ENCODE measurements around the gene ITPR1.

DNA sequence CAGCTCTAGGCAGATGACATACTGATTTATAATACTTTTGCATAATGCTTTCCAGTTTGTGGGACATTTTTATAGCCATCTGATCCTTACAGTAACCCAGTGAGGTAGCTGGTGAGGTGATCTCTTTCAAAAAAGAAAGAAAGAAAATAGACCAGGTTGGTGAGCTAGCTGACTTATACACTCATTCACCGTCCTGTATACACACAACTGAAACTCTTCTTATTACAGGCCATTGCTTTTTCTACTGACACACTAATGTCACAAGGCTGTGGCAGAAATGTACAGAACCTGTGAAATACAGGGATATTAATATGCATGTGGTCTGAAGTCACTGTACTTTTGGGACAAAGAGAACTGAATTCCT is 335.9 kb downstream of the ITPR1 start:
- TF ChIP-seq YY1 (IDR thresholded peaks at IDR 0.05; ENCODE audit: insufficient read depth, insufficient read length) (no peak), SUZ12 (IDR thresholded peaks at IDR 0.05; ENCODE audit: extremely low read depth, insufficient read depth, insufficient read length) (no peak), ZNF274 (IDR thresholded peaks at IDR 0.05; ENCODE audit: low read depth, low read length) (no peak)
